ENCODE data around the gene SLC16A8.

GRCh38 chr22:38050720-38051119, 33.3 kb downstream of the SLC16A8 start:
- TF ChIP-seq SPI1 (IDR thresholded peaks at IDR 0.05; ENCODE audit: borderline replicate concordance, low read depth, low read length) (no peak), ETV1 (tag; conservative IDR thresholded peaks at IDR 0.05; ENCODE audit: low read depth) (no peak), POLR2A (conservative IDR thresholded peaks at IDR 0.05) (no peak)
- TF ChIP-seq, protein P1, sequence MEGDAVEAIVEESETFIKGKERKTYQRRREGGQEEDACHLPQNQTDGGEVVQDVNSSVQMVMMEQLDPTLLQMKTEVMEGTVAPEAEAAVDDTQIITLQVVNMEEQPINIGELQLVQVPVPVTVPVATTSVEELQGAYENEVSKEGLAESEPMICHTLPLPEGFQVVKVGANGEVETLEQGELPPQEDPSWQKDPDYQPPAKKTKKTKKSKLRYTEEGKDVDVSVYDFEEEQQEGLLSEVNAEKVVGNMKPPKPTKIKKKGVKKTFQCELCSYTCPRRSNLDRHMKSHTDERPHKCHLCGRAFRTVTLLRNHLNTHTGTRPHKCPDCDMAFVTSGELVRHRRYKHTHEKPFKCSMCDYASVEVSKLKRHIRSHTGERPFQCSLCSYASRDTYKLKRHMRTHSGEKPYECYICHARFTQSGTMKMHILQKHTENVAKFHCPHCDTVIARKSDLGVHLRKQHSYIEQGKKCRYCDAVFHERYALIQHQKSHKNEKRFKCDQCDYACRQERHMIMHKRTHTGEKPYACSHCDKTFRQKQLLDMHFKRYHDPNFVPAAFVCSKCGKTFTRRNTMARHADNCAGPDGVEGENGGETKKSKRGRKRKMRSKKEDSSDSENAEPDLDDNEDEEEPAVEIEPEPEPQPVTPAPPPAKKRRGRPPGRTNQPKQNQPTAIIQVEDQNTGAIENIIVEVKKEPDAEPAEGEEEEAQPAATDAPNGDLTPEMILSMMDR (IDR thresholded peaks at IDR 0.05 in 2 of 3, conservative IDR thresholded peaks at IDR 0.05 in 1 of 3; ENCODE audit: insufficient read depth in 2 of 3, low read depth in 1 of 3, low read length in 3 of 3): no peak
- TF ChIP-seq, protein P2, sequence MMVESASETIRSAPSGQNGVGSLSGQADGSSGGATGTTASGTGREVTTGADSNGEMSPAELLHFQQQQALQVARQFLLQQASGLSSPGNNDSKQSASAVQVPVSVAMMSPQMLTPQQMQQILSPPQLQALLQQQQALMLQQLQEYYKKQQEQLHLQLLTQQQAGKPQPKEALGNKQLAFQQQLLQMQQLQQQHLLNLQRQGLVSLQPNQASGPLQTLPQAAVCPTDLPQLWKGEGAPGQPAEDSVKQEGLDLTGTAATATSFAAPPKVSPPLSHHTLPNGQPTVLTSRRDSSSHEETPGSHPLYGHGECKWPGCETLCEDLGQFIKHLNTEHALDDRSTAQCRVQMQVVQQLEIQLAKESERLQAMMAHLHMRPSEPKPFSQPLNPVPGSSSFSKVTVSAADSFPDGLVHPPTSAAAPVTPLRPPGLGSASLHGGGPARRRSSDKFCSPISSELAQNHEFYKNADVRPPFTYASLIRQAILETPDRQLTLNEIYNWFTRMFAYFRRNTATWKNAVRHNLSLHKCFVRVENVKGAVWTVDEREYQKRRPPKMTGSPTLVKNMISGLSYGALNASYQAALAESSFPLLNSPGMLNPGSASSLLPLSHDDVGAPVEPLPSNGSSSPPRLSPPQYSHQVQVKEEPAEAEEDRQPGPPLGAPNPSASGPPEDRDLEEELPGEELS (CRISPR knock-in tag; IDR thresholded peaks at IDR 0.05; ENCODE audit: borderline replicate concordance): no peak
